SHP77 treated with DMSO at 0.1 percent for 48 hours (cell line): ENCODE data around the gene SPEF1.

Source experiments
- DNase-seq: peaks from one replicate; lab custom pipeline; 2025; lab: John Stamatoyannopoulos, UW

SPEF1 gene

DNA sequence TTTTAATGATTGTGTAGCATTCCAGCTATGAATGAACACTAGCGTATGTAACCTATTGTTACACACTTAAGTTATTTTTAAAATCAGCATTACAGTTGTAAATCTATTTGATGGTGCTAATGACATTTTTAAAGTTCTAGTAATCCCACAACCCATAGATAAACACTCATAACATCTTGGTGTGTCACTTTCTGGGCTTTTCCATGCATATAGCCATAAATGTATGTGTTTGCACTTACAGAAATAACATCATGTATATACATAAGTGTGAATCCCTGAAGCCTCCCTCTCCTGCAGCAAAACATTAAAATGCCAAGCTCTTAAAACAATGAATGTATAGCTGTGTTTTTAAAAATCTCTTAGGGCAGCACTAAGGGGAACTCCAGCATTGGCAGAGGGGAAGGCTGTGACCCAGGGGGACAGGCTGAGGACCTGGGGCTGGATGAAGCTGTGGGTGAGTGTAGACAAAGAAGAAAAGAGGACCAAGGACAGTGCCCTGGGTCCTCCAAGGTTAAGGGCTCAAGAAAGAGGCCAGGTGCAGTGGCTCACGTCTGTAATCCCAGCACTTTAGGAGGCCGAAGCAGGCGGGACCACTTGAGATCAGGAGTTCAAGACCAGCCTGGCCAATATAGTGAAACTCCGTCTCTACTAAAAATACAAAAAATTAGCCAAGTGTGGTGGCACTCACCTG is 6.2 kb upstream of the SPEF1 start:
- DNase-seq, result no peak

DNA sequence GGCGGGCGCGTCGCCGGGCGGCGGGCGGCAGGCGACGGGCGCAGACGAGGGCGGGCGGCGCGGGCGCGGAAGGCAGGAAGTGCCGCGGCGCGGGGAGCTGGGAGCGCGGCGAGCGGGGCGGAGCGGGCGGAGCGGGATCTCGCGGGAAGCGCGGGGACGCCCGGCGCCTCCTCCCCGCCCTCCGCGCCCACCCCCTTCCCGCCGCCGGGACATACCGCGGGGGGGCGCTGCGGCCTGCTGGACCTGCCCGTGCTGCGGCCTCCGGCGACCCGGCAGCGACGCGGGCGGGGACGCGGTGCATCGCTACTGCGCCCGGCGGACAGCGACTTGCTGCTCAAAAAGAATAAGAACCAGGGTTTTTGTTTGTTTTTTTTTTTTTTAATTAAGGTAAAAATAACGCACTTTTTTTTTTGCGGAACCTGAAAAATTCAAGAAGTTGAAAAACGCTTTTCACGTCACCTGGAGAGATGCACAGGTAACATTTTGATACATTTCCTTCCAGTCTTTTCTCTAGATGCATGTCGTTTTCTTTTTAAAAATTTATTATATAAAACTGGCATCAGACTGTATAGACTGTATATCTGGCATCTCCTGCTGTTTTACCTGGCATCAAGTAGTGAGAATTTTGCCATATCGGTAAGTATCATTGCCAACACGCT is 5.5 kb upstream of the SPEF1 start, which contains the start of gene CENPB:
Gene CENPB (minus strand): TSS at position 76 of the 659 bp plus-strand sequence. CDS start 257 bp downstream, outside the sequence.
- DNase-seq, result peak; percentile 82

DNA sequence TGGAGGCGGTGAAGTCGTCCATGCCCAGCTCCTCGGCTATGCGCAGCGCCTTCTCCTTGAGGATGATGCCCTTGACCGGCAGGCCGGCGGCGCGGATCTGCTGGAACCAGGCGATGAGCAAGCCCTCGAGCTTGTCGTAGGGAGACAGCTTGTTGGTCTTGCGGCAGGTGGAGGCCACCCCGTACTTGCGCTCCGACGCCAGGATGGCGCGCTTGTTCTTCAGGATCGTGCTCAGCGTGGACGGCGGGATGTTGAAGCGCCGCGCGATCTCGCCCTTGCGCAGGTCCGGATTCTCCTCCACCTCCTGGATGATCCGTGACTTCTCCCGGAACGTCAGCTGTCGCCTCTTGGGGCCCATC is 4.9 kb upstream of the SPEF1 start:
- DNase-seq, result no peak

DNA sequence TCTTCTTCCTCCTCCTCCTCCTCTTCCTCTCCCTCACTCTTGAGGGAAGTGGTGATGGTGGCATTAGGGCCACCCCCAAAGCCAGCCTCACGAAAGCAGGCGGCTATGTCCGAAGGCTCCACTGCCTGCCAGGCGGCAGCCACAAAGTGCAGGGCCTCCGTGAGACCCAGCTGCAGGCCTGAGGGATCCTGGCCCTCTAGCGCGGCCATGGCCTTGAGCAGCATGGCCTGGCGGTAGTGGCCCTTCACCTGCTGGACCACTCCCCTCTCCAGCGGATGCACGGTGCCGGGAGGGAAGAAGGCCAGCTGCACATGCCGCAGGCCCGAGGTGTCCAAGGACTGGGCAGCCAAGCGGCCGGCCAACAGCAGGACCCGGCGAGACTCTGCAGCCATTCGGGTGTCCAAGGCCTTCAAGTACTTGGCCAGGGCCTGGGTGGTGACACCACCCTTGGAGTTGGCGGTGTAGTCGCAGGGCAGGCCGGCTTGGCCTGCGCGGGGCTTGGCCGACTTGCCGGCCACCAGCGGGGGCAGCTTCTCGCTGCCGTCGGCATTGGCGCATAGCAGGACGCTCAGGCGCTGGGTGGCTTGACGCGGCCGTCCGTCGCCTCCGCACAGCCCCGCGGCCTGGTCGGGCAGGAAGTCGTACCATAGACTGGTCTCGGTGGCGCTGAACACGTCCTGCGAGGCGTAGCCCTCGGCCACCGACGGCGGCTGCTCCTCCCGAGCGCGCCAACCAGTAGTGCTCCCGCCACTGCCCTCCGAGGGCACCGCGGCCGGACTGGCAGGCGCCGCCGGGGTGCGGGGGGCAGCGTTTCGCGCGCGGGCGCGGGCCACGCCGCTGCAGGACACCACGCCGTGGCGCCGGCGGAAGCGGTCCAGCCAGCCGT is 4.2 kb upstream of the SPEF1 start:
- no peak for DNase-seq

DNA sequence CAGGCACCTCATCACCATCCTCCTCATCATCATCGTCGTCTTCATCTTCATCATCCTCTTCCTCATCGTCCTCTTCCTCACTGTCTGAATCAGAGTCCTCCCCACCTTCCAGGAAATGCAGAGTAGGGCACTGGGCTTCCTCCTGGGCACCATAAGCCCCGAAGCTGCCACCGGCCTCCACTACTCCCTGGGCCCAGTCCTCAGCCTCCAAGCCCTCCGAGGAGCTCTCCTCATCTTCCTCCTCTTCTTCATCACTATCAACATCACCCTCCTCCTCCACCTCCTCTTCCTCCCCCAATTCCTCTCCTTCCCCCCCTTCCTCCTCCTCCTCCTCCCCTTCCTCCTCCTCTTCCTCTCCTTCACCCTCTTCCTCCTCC is 3.6 kb upstream of the SPEF1 start:
- DNase-seq, result no peak

DNA sequence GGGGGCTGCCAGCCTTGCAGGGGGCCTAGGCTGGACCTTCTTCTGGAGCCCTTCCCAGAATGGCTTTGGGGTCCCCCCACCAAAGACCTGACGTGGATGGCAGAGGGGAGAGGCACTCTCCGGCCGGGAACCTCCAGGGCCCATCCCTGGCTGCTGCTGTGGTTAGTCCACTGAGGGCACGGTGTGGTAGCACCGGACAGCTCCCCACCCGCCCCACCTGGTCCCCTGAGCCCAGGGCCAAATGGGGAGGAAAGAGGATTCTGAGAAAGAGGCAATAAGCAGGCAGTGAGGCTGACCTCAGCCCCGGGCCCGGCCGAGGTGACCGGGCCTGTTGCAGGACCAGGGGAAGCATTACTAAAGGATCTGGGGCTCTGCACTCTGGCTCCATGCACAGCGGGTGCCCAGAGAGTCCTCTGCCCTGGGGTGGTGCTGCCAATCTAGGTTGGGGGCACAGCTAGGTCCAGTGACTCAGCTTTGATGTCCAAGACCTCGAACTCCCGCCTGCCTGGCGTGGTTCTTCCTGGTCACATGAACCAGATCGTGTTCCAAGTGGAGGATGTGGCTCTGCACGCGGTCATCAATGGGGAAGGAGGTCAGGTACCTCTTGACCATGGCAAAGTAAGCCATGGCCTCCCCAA is 3.1 kb upstream of the SPEF1 start:
- DNase-seq, result no peak

DNA sequence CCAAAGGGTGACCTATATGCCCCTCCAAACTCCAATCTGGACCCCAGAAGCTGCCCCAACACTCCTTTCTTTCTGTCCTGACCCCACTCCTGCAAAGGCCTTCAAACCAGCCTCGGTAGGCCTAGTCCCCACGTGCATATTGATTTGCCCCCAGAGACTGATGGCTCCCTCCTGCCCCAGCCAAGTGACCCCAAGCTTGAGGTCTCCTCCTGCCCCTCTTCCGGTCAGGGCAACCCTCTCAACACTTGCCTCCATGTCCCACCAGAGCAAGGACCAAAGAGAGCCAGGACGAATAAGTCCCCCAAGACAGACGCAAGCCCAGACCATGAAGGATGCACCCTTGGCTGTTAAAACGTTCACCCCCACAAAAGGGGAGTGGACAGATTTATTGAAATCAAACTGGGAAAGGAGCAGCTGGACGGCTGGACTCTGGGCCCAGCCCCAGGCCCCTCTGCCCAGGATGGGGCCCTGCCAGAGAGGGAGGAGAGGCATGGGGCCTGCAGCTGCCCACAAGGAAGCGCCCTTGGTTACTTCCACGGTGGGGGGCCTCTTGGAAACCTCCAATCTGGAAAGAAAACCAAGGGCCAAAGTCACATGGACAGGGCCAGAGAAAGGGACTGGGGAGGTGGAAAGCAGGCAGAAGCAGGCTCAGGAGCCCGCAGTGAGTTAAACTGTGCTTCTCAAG is 2.4 kb upstream of the SPEF1 start:
- DNase-seq, result no peak

DNA sequence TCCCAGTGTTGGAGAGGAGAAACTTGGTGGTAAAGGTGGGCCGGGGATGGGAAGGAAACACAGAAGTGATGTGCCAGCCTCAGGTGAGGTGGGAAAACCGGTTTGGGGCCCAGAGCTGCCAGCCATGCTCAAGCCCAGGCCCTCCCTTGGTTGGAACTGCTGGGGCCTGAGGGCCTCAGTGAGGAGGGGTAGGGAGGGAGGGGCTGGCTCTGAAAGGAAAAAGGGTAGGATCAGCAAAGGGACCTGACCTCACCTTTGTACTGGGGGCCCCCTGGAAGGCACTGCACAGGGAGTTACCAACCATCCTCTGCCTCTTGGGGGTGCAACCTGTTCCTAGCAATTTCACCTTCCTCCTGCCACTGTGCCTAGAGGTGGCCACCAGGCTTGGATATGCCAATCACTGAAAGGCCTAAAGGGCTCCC is 1.8 kb upstream of the SPEF1 start:
- no peak for DNase-seq

DNA sequence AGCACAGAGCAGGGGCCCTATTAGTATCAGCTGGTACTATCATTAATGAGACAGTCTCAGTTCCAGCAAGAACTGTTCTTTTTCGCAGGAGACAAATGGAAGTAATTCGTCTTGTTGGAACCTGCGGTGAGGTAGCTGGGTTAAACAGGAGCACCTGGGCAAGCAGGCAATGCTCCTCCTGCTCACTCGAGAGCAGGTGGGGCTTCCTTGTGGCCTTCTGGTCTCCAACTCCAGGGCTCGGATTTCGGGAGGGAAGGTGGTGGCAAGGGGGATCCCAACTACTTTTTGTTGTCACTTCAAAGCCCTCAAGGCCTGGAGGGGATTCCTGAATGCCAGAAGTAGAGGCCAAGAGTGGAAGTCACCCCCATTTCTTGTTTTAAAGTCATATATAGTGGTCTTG is 1.3 kb upstream of the SPEF1 start:
- DNase-seq, result no peak

DNA sequence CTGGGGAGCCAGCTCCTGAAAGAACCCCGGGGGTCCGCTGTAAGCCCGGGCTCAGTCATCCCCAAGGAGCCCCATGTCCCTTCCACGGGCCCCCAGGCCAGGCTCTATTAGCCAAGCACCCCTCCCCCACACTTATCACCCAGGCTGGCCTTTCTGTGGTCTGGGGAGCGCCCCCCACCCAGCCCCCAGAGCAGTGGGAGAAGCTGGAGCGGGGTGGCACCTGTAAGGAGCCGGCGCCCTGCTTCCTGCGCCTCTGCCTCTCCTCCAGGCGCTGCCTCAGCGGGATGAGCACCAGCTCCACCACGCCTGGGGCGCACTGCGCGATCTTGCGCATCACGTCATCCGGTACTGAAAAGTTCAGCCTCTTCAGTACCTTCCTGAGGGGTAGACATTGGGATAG is 2.3 kb downstream of the SPEF1 start:
- no peak for DNase-seq

DNA sequence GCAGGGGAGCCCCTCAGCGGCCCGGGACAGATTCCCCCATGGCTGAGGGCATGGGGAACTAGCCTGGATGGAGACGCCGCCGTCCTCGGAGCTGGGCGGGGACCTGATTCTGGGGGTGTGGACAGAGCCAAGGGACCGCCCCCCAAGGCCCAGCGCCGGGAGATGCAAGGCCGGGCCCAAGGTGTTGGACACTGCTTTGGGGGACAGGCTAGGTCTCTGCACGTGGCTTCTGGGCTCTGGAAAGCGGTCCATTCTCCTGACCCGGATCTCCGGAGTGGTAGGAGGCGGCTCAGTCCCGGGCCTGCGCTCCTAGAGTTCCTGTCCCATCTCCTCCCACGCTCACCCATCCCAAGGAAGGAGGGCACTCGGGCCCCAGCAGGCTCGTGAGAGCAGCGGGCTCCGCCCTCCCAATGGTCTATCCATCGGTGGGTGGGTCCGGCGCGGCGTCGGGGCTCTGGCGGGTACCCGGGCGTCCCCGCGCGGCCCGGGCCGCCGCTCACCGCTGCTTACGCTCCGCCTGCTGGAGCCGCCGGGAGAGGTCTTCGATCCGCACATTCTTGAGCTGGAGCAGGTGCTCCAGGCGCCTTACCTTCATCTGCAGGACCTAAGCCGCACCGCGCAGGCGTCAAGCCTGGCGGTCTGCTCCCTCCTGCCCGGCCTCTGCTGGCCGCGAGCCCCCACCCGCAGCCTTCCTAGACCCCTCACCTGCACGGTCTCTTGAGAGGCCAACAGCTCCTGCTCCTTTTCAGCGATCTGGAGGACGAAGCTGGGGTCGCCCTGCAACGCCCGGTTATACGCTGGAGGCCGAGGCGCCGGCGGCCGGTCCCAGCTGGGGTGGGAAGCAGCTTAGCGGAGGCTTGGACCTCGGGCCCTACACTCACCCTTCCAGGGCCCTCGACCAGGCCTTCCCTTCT is 3.3 kb downstream of the SPEF1 start:
- no peak for DNase-seq

DNA sequence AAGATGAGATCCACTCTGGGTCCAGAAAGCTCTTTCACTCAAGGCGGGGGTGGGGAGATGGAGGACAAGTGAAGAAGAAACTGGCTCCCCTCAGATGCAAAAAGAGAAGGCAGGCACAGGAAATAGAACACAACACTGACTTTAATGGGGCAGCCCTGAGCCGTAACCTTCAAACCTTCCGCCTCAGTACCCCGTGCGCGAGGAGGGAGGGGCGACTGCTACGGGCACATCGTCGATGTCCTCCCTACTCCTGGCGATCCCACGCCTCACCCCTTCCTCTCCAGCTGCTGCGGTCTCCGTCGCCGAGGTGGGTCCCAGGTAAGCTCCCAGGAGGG is 3.9 kb downstream of the SPEF1 start:
- no peak for DNase-seq

DNA sequence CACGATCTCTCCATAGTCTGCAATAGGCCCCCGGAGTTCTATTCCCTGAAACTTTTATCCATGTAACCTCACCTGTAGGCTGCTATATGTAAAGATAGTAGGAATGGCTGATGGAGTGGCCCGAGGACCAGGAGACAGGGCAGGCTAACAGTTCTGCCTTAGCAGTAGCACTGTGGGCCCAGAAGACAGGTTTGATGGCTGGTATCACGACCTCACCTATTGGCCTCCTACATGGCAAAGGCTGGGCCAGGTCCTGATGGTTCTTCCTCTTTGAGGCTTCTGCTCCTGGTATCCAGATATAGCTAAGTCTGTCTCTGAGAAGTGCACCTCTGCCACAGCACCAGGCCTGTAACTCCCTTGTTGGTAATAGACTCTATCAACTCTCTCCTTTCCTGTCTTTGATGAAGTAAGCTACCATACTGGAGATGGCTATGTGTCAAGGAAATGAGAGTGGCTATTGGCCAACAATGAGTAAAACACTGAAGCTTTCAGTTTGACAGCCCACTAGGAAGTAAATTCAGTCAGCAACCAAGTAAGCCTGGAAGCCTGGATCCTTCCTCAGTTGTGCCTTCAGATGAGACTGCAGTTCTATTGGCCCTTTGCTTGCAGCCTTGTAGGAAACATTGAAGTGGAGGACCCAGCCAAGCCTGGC is 5.7 kb downstream of the SPEF1 start:
- DNase-seq, result no peak

DNA sequence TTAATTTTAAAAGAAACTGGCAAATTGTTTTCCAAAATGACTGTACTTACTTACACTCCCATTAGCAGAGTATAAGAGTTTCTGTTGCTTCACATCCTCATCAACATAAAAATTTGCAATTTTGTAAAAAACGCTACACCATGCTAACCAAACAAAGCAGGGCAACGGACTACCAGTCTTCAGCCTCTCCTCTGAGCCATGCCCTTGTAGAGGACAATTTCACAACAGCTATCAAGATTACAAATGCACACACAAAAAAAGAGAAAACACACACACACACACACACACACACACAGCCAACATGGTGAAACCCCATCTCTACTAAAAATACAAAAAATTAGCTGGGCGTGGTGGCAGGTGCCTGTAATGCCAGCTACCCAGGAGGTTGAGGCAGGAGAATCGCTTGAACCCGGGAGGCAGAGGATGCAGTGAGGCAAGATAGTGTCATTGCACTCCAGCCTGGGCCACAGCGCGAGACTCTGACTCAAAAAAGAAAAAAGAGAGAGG is 9.6 kb downstream of the SPEF1 start:
- no peak for DNase-seq

DNA sequence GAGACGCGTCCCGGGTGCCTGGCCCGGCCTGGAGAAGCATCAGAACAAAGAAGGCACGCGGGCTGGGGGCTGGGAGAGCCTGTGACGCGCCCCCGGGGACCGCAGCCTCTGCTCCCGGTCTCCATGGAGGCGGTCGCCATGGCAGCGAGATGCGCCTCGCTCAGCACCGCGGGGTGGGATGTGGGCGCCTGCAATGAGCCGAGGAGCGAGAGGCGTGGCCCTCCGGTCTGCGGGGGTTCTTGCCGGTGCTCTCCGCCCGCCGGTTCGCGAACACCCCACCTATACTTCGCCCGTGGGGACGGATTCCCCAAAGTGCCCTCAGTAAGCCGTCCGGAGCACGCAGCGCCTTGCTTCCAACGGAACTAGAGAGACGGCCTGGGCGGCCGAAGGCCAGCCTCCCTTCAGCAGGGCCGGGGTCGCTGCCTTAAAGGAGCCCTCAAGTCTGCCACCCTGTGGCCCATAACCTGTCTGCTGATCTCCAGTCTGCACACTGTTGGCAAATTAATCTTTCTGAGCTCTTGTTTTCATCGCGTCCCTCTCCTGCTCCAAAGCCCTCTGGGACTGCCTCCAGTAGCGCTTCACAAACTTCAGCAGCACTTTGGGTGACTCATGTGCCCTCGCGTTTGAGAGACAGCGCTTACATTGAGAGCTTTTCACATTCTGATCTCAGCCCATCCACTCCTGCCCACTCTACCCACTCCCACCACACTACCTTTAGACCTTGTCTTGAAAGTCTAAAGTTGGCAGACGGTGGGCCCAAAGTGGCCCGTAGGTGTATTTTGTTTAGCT is 12.7 kb downstream of the SPEF1 start:
- DNase-seq, result peak; percentile 54

DNA sequence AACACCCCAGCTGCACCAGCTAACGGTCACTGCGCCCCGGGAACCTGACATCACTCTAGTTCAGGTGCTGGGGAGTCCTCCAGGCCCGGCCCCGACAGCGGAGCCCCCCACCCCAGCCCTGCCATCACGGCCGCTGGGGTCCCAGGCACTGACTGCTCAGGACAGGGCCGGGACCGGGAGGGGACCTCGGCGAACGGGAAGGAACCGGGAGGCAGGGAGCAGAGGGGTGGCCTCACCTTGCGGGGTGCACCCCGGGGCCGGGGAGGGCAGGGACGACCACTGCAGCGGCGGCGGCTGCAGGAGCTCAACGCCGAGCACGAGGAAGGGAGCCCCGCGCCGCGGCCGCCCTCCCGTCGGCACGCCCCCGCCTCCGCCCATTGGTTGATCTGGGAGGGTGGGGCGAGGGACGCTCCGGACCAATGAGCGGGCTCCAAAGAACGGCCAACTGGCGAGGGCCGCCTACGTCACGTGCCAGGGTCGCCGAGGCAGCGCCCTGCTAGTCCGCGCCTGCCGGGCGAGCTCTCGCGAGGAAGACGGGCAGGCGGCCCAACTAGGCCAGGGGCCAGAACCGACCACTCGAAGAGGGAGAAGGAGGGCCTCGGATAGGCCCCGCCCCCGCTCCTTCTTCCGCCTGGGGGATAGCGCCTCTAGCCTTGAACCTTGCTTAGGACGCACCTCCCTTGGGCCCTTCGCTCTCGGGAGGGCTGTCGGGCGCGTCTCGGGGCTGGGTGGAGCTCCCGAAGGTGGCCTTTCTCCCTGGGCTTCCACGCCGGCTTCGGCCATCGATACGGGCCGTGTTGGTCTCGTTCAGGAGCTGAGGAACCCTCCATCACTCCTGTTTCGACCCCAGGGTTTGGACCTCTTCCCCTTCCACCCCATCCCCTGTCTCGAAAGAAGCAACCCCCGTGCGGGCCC is 13.6 kb downstream of the SPEF1 start, which contains the start of gene ADISSP:
Gene ADISSP (minus strand): TSS at position 327 of the 915 bp plus-strand sequence. CDS start 7,653 bp downstream, outside the sequence.
- DNase-seq, result peak; percentile 95

DNA sequence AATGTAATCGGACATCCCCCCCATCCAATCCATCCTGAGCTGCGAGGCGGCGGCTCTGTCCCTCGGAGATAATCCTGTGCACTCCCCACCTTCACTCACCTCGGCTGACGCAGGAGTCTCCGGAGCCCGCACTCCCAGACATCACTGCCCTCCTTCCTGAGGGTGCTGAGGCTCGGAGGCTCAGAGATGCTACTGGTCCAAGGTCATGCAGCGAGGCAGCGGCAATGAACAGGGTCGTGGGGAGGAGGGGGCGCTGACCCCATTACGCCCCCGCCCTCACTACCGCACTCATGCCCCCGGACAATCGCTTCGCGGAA is 14.2 kb downstream of the SPEF1 start:
- DNase-seq, result no peak

DNA sequence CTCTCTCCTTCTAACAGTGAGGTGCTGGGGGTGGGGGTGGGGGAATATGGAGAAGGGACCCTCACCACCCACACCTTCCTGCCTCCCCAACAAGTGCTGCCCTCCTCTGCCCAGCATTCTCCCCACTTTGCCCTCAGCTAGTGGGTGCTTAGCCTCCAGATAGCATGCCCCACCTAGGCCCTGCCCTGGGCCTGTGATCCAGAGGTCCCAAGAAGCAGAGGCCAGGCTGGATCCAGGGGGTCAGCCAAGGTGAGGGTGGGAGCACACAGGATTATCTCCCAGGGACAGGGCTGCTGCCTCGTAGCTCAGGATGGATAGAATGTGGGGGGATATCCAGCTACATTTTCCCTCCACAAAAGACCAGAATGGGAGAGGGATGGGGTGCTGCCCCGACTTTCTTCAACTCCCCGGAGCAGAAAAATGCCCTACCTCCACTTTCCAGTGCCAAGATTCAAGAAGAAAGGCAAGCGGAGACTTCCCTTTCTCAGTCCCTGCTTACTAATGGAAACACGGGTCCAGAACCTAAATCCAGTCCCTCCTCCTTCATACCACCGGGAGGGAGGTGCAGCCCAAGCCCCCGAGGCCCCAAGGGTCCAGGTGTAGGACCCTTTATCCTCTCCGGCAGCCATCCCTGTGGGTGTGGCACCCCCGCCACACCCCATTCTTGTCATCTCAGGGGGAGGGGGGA is 14.7 kb downstream of the SPEF1 start:
- no peak for DNase-seq
